B cell (primary cell): ENCODE measurements around the gene B4GALT5. TPM values are rescaled to one million over a fixed set of nuclear protein-coding genes. Genes with fewer than 3 reads are reported as not detected.

ENCODE experiments used
- ATAC-seq: fragments of 200-7000 bp; cut with Tn5 transposase; one replicate; pipeline ENCODE4 v1.10.0; 2021; ENCODE audit warnings: low read depth, mild to moderate bottlenecking, moderate number of reproducible peaks, moderate library complexity
- CTCF ChIA-PET: fragments of 350-600 bp; sonication (Branson Sonifier 250); formaldehyde crosslinking; loops from one replicate; lab custom pipeline; 2021; ENCODE audit warnings: antibody characterized with exemption, inconsistent platforms; lab: Charles Lee
- POLR2A ChIA-PET: fragments of 350-600 bp; sonication (Branson Sonifier 250); formaldehyde crosslinking; loops from one replicate; lab custom pipeline; 2021; ENCODE audit warnings: antibody characterized with exemption; lab: Charles Lee
- DNase-seq: peaks from one replicate; pipeline ENCODE4 v3.0.0; 2013
- H2AFZ ChIP-seq: 2 replicates; pipeline ENCODE4 v1.6.1; 2012; ENCODE audit warnings: mild to moderate bottlenecking, low read depth, low read length; ENCODE audit not compliant: insufficient read depth, poor library complexity, severe bottlenecking
- H3K27ac ChIP-seq, 2 donors: 1 replicate in 1 of 2; 2 replicates in 1 of 2; pipeline ENCODE4 v1.5.1; 2012 to 2013; ENCODE audit warnings: low read length in 2 of 2, mild to moderate bottlenecking in 2 of 2, moderate library complexity in 1 of 2
- H3K27me3 ChIP-seq, 4 experiments: fragments of 200-600 bp in 1 of 4; sonication (generic) in 1 of 4; replicated peaks in 1 of 4; 1 replicate in 2 of 4; 2 replicates in 2 of 4; pipeline versions ENCODE4 v1.6.1 to v1.7.0; 2013 to 2016; ENCODE audit warnings: low read length in 3 of 4, mild to moderate bottlenecking in 2 of 4, mixed read lengths in 1 of 4, moderate library complexity in 1 of 4; ENCODE audit not compliant: insufficient read depth in 4 of 4, control insufficient read depth in 3 of 4; ENCODE audit errors: control extremely low read depth in 1 of 4
- H3K36me3 ChIP-seq, 2 experiments: replicated peaks in 1 of 2; 1 replicate in 1 of 2; 2 replicates in 1 of 2; pipeline versions ENCODE4 v1.6.1 to v1.7.1; 2013; ENCODE audit warnings: low read length in 1 of 2; ENCODE audit not compliant: insufficient read depth in 2 of 2, control insufficient read depth in 1 of 2; ENCODE audit errors: control extremely low read depth in 1 of 2, extremely low read depth in 1 of 2
- H3K4me1 ChIP-seq, 2 donors: fragments of 200-600 bp in 1 of 2; sonication (generic) in 1 of 2; 1 replicate in 1 of 2; 2 replicates in 1 of 2; pipeline versions ENCODE4 v1.5.1 to v1.6.1; 2013 to 2017; ENCODE audit warnings: low read length in 2 of 2; ENCODE audit not compliant: control insufficient read depth in 2 of 2, insufficient read depth in 2 of 2
- H3K4me2 ChIP-seq: replicated peaks from 2 replicates; pipeline ENCODE3; 2012; ENCODE audit warnings: mild to moderate bottlenecking, low read depth, low read length; ENCODE audit not compliant: poor library complexity, severe bottlenecking
- H3K4me3 ChIP-seq, 5 experiments: fragments of 200-600 bp in 1 of 5; sonication (generic) in 1 of 5; 1 replicate in 3 of 5; 2 replicates in 2 of 5; pipeline versions ENCODE4 v1.5.1 to v1.7.0; 2011 to 2016; ENCODE audit warnings: low read length in 4 of 5, mild to moderate bottlenecking in 4 of 5, low read depth in 2 of 5, control low read depth in 1 of 5, moderate library complexity in 1 of 5; ENCODE audit not compliant: insufficient read depth in 1 of 5; ENCODE audit errors: control extremely low read depth in 1 of 5, extremely low read depth in 1 of 5
- H3K79me2 ChIP-seq: fragments of 200-600 bp; sonication (generic); one replicate; pipeline ENCODE4 v1.6.0; 2016; ENCODE audit warnings: low read length; ENCODE audit not compliant: control insufficient read depth, insufficient read depth
- H3K9ac ChIP-seq: fragments of 200-600 bp; sonication (generic); 2 replicates; pipeline ENCODE4 v1.6.1; 2017; ENCODE audit warnings: mild to moderate bottlenecking, low read length, moderate library complexity
- H3K9me3 ChIP-seq, 3 donors: one replicate each; pipeline versions ENCODE4 v1.6.1 to v1.7.1; 2013; ENCODE audit warnings: low read length in 2 of 3; ENCODE audit not compliant: control insufficient read depth in 2 of 3, insufficient read depth in 1 of 3; ENCODE audit errors: control extremely low read depth in 1 of 3
- H4K20me1 ChIP-seq: 2 replicates; pipeline ENCODE4 v1.6.0; 2012; ENCODE audit warnings: mild to moderate bottlenecking, low read length; ENCODE audit not compliant: insufficient read depth, control insufficient read depth, poor library complexity, severe bottlenecking
- H3K27ac Mint-ChIP-seq: one replicate; pipeline ENCODE4 v1.8.0; 2021; ENCODE audit warnings: mixed read lengths
- H3K27me3 Mint-ChIP-seq: one replicate; pipeline ENCODE4 v1.8.0; 2021; ENCODE audit warnings: mixed read lengths
- H3K4me1 Mint-ChIP-seq: one replicate; pipeline ENCODE4 v1.8.0; 2021; ENCODE audit warnings: mixed read lengths
- H3K4me3 Mint-ChIP-seq: one replicate; pipeline ENCODE4 v1.8.0; 2021; ENCODE audit warnings: mixed read lengths
- H3K9me3 Mint-ChIP-seq: one replicate; pipeline ENCODE4 v1.8.0; 2022; ENCODE audit warnings: mixed read lengths; ENCODE audit not compliant: insufficient read depth
- CTCF ChIP-seq: fragments of 200-600 bp; IDR thresholded peaks from one replicate; pipeline ENCODE4 v1.8.0; 2022; ENCODE audit warnings: antibody characterized with exemption, mild to moderate bottlenecking
- EZH2 ChIP-seq: IDR thresholded peaks from 2 replicates; pipeline ENCODE4 v1.6.1; 2012; ENCODE audit warnings: borderline replicate concordance, low read depth, mild to moderate bottlenecking, moderate library complexity, low read length; ENCODE audit not compliant: insufficient read depth, poor library complexity, severe bottlenecking
- WGBS: methylation state at CpG from one replicate; pipeline ENCODE4 v1.1.5; 2013; ENCODE audit warnings: missing lambda C conversion rate; ENCODE audit not compliant: insufficient coverage; 5-methylcytosine and 5-hydroxymethylcytosine counted together
- intact Hi-C: fragments of 100-400 bp; cut with micrococcal nuclease; formaldehyde crosslinking; loops from one replicate; pipeline ENCODE4 v1.10.0; 2022
- polyA plus RNA-seq: library from polyadenylated mRNA; depleted of rRNA; stranded (reverse); fragments of >200 nt; gene quantifications from 2 replicates; pipeline ENCODE4 v1.2.3, GENCODE V29; 2012
- total RNA-seq, 2 donors: library from RNA; stranded (reverse); fragments of 120-200 nt in 1 of 2; gene quantifications; 1 replicate in 1 of 2; 2 replicates in 1 of 2; pipeline versions ENCODE4 v1.2.3 to v1.2.4, GENCODE V29; 2013 to 2022

The B4GALT5 gene
- total and polyA plus RNA-seq, 2 donors (not counting 1 experiment from before 2014, with no cell fraction given), result 3.4 to 7.3 TPM

GRCh38 chr20:49633643-49634042 is 80.0 kb downstream of the B4GALT5 start:
- H3K9me3 Mint-ChIP-seq, result no peaks in the 10 kb centered on the region
- H3K4me1 Mint-ChIP-seq, result peaks cover 33% of the 10 kb centered on the region
- H3K36me3 ChIP-seq, result peaks cover 0 to 18% of the 10 kb centered on the region in 2 experiments
- H3K27me3 Mint-ChIP-seq, result no peaks in the 10 kb centered on the region
- no peak overlapping the region for H3K9ac ChIP-seq
- intact Hi-C loops, result no loop called here
- ATAC-seq (no peak), DNase-seq (no peak)
- ChIA-PET POLR2A (no interaction called here), CTCF (interaction anchor here (1.2 to 1.8 kb wide), 3 partner anchors 23 to 213 kb away, joined by 3 to 6 read pairs (median 4); no protein-coding TSS in a partner anchor)
- H3K4me3 Mint-ChIP-seq, result no peak overlapping the region
- no peak overlapping the region for H3K27ac ChIP-seq
- TF ChIP-seq EZH2 (no peak), CTCF (no peak)
- H3K4me1 ChIP-seq, result peaks cover 2 to 28% of the 10 kb centered on the region in 2 donors
- H2AFZ ChIP-seq, result no peak overlapping the region
- H3K4me3 ChIP-seq, result no peak overlapping the region
- H4K20me1 ChIP-seq, result no peaks in the 10 kb centered on the region
- H3K79me2 ChIP-seq, result no peaks in the 10 kb centered on the region
- no peak overlapping the region for H3K4me2 ChIP-seq
- H3K27me3 ChIP-seq, result no peaks in the 10 kb centered on the region
- WGBS, result 100% methylated on average over 2 of the region's 4 CpGs
- no peak overlapping the region for H3K27ac Mint-ChIP-seq
- peaks cover 0 to 5% (median 0%) of the 10 kb centered on the region in 3 donors for H3K9me3 ChIP-seq

- H3K9me3 ChIP-seq, result peaks cover 0 to 9% (median 1%) of the 10 kb centered on the region in 3 donors
- no peaks in the 10 kb centered on the region for H3K9me3 Mint-ChIP-seq
- intact Hi-C loops, result no loop called here
- CTCF ChIA-PET, result interaction anchor here (1.2 kb wide), 1 partner anchor 22 kb away, joined by 3 read pairs; no protein-coding TSS in a partner anchor
- no peaks in the 10 kb centered on the region for H3K27me3 Mint-ChIP-seq
- WGBS, result 79% methylated on average over 5 of the region's 5 CpGs
- ATAC-seq, result no peak
- H3K4me3 Mint-ChIP-seq, result no peak overlapping the region
- POLR2A ChIA-PET, result interaction anchor here (0.6 kb wide), 1 partner anchor 209 kb away, joined by 4 read pairs; no protein-coding TSS in a partner anchor
- DNase-seq, result no peak
- TF ChIP-seq EZH2 (no peak), CTCF (no peak)
- no peak overlapping the region for H3K27ac ChIP-seq
- H3K27me3 ChIP-seq, result no peaks in the 10 kb centered on the region
- peaks cover 33% of the 10 kb centered on the region for H3K4me1 Mint-ChIP-seq
- no peak overlapping the region for H2AFZ ChIP-seq
- no peak overlapping the region for H3K4me2 ChIP-seq
- no peak overlapping the region for H3K4me3 ChIP-seq
- no peak overlapping the region for H3K27ac Mint-ChIP-seq
- H3K79me2 ChIP-seq, result no peaks in the 10 kb centered on the region
- peaks cover 2 to 28% of the 10 kb centered on the region in 2 donors for H3K4me1 ChIP-seq
- H3K9ac ChIP-seq, result no peak overlapping the region
- peaks cover 0 to 14% of the 10 kb centered on the region in 2 experiments for H3K36me3 ChIP-seq
- H4K20me1 ChIP-seq, result no peaks in the 10 kb centered on the region
These were observed 80.7 kb downstream of the B4GALT5 start for GRCh38 chr20:49633023-49633422.
